H1 (cell line): ENCODE measurements around the gene BATF3.

Experiments
- CTCF ChIP-seq, 3 experiments: IDR thresholded peaks; 1 replicate in 2 of 3; 2 replicates in 1 of 3; pipeline versions ENCODE4 v1.5.1 to v1.6.1; 2011; ENCODE audit warnings: low read length in 3 of 3, mild to moderate bottlenecking in 3 of 3, inconsistent platforms in 2 of 3, low read depth in 1 of 3, moderate library complexity in 1 of 3; ENCODE audit not compliant: insufficient read depth in 1 of 3; ENCODE audit errors: control extremely low read depth in 1 of 3
- POLR2AphosphoS5 ChIP-seq: IDR thresholded peaks from 2 replicates; pipeline ENCODE4 v1.6.1; 2011; ENCODE audit warnings: low read depth, low read length
- SRF ChIP-seq: IDR thresholded peaks from 2 replicates; pipeline ENCODE4 v1.6.1; 2011; ENCODE audit warnings: mild to moderate bottlenecking, low read depth, low read length, moderate library complexity

- TF ChIP-seq CTCF (IDR thresholded peaks at IDR 0.05; ENCODE audit: control extremely low read depth in 1 of 3, insufficient read depth in 1 of 3, low read depth in 1 of 3, low read length in 3 of 3) (no peak), POLR2AphosphoS5 (no peak), SRF (no peak)
Observed at GRCh38 chr1:212677573-212677972, 22.1 kb downstream of the BATF3 start.
